DMS114 treated with DMSO at 0.1 percent for 48 hours (cell line): ENCODE results near the gene NID2.

Source experiments
- DNase-seq: peaks from one replicate; lab custom pipeline; 2025; ENCODE audit not compliant: unreplicated experiment; lab: John Stamatoyannopoulos, UW

The NID2 gene, protein sequence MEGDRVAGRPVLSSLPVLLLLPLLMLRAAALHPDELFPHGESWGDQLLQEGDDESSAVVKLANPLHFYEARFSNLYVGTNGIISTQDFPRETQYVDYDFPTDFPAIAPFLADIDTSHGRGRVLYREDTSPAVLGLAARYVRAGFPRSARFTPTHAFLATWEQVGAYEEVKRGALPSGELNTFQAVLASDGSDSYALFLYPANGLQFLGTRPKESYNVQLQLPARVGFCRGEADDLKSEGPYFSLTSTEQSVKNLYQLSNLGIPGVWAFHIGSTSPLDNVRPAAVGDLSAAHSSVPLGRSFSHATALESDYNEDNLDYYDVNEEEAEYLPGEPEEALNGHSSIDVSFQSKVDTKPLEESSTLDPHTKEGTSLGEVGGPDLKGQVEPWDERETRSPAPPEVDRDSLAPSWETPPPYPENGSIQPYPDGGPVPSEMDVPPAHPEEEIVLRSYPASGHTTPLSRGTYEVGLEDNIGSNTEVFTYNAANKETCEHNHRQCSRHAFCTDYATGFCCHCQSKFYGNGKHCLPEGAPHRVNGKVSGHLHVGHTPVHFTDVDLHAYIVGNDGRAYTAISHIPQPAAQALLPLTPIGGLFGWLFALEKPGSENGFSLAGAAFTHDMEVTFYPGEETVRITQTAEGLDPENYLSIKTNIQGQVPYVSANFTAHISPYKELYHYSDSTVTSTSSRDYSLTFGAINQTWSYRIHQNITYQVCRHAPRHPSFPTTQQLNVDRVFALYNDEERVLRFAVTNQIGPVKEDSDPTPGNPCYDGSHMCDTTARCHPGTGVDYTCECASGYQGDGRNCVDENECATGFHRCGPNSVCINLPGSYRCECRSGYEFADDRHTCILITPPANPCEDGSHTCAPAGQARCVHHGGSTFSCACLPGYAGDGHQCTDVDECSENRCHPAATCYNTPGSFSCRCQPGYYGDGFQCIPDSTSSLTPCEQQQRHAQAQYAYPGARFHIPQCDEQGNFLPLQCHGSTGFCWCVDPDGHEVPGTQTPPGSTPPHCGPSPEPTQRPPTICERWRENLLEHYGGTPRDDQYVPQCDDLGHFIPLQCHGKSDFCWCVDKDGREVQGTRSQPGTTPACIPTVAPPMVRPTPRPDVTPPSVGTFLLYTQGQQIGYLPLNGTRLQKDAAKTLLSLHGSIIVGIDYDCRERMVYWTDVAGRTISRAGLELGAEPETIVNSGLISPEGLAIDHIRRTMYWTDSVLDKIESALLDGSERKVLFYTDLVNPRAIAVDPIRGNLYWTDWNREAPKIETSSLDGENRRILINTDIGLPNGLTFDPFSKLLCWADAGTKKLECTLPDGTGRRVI (N-terminal part only)

DNA sequence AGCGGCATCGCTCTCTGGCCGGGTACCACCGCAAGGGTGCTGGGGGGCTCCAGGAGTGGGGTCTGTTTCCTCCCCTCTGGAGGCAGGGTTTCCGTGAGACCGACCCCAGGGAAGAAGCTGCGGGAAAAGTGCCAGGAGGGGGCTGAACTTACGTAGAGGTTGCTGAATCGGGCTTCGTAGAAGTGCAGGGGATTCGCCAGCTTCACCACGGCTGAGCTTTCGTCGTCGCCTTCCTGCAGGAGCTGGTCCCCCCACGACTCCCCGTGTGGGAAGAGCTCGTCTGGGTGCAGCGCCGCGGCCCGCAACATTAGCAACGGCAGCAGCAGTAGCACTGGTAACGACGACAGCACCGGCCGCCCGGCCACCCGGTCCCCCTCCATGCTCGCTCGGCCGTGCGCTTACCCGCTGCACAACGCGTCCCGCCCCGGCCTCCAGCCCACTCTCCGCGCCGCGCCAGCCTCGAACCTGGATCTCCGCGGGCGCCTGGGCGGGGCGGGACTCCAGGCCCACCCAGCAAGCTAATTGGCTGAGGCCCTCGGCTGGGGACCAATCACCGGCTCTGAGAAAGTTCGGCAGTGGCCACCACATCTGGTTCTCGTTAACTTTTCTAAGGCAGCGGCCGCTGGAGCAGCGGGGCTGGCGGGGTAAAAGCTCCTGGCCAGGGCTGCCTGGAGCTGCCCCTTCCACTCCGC is at the start of gene NID2:
Gene NID2 (minus strand): TSS at position 445 of the 692 bp plus-strand sequence. CDS start 65 bp downstream, at position 380.
- peak; percentile 14 for DNase-seq

DNA sequence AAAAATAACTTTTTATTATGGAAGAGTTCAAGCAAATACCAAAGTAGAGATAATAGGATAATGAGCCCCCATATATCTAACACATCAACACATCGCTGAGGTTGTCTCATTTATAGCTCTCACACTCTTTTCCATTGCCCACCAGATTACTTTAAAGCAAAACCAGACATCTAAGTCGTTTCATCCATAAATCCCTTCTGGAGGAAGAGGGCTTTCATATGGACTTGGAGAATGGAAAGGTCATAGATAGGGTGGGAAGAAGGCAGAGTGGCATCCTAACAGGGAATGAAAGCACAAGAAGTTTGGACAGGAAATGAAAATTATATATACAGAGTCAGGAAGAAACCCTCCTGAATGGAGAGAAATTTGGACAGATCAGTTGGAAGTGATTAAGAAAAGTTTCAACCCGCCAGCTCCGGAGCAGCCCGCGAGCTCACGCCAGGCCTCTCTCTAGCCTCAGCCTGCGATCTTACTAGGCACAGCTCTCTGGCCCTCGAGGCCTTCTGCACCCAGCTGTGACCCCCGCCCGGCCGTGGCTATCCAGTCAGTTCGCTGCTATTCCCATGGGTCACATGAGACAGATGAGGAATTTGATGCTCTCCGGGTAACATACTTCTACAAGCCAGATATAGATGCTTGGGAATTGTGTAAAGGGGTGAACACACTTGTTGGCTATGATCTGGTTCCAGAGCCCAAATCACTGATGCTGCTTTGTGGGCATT is 48.4 kb upstream of the NID2 start:
- no peak for DNase-seq

GRCh38 chr14:52115286-52115685 is 46.4 kb upstream of the NID2 start:
- no peak for DNase-seq

- no peak for DNase-seq
Measured at GRCh38 chr14:52112336-52113018, 43.6 kb upstream of the NID2 start.

- no peak for DNase-seq
Measured at GRCh38 chr14:52111583-52111982, 42.7 kb upstream of the NID2 start.

- DNase-seq, result no peak
Measured at GRCh38 chr14:52110441-52111086, 41.7 kb upstream of the NID2 start.

DNA sequence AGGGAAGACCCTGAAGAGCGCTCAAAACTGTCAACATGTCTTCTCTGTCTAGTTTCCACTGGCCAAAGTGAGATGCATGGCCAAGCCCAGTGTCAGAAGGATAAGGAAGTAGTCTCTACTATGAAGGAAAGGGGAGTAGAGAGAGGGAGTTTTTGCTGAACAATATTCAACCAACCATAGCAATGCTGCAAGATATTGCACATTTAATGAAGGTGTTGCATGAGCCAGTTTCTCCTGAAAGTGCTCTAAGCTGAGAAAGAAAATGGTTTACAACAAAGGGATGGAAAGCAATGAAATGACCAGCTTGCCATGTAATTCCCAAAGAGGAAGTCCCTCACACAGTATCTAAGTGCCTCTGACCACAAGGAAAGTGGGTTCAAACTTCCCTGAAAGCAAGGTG is 40.0 kb upstream of the NID2 start:
- DNase-seq, result no peak

DNA sequence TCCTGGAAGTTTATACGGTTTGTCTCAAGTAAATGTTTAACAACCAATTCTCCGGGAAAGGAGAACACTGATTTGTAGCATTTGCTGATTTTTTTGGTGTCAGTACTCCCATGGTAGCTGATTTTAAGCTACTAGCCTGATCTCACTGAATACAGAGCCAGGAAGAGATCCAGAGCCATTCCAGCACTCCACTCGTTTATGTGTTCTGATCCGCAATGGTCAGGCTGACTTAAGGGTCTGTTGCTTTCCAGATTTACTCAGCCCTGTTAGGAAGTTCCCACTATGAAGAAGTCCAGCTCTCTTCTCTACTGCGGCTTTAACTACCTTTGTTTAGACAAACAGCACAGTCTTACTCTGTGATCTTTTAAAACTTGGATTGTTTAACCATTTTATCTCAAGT is 38.0 kb upstream of the NID2 start:
- no peak for DNase-seq

- no peak for DNase-seq
Measured at GRCh38 chr14:52103416-52103815, 34.6 kb upstream of the NID2 start.

- no peak for DNase-seq
Measured at GRCh38 chr14:52095794-52096193, 26.9 kb upstream of the NID2 start.

DNA sequence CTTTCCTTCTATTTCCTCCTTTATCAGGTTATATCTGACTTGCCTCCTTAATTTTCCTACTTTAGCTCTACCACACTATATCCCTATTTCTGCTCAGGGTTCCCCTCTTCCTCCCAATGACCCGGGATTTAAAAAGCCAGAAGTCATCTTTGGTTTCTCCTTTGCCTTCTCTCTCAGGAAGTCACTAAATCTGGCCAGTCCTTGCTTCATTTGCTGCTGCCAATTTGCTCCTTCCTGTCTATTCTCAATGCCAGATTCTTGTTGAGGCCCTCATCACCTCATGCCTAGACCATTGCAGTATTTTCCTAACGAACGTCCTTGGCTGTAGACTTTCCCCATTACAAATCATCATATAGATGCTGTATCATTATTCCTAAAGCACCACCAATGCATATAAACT is 26.5 kb upstream of the NID2 start:
- no peak for DNase-seq

DNA sequence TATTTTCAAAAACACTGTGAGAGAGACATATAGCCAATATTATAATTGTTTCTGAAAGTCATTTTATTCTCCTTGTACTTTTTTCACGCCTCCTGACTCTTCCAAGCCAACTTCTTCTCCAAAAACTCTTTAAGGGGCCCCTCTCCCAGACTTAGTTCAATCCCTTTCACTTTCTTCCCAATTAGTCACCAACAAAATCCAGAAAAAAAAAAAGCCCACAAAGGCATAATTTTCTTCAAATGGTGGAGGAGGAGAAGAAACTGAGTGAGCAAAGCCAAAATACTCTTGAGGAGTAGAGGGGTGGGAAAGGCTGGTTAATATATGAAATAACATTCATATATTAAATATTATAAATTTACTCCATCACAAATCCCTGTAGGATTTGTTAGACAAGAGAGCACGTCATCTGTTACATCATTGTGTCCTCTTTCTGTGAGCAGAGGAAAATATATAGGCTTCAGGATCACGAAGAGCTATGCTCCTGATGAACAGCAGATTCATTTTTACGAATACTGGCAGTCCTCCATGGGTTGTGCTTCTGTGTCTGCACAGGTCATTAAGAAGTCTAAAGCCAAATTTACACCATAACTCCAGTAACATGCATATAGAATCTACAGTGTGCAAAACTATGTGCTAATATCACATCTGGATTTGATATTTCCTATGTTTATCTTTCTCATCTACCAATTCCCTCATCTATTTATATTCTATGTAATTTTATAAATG is 25.9 kb upstream of the NID2 start:
- DNase-seq, result no peak

DNA sequence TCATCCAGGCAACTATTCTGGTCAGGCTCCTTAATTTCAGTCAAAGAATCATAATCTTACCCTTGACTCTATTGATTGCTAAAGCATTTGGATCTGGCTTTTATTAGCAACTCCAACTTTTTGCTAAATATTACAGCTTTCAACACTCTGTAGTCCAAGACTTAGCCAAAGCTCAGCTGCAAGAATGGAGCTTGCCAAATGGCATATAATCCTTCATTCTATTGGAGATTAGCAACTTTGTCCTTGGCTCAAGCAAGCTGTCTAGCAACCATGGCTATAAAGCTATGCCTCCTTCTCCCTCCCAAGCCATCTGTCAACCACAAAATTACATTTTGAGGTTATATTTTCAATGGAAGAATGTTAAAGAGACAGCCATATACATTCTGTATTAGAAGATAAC is 23.1 kb upstream of the NID2 start:
- no peak for DNase-seq

DNA sequence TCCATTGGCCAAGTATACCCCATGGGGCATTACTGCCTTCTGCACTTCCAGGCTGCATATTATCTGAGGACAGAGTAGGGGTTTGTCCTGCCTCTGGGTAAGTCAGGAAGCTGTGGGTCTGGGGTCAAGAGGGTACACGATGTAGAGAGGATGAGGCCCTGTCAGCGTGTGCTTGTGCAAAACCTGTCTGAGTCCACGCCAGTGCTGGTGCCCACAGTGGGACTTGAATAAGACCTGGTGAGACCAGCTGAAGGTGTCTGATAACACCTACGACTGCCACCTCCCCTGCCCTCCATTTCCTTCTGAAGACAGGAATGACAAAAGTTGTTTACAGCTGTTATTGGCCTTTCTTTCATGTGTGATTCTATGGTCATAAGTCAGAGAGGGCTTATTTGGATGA is 22.1 kb upstream of the NID2 start:
- DNase-seq, result no peak

GRCh38 chr14:52089218-52089617 is 20.4 kb upstream of the NID2 start:
- no peak for DNase-seq

DNA sequence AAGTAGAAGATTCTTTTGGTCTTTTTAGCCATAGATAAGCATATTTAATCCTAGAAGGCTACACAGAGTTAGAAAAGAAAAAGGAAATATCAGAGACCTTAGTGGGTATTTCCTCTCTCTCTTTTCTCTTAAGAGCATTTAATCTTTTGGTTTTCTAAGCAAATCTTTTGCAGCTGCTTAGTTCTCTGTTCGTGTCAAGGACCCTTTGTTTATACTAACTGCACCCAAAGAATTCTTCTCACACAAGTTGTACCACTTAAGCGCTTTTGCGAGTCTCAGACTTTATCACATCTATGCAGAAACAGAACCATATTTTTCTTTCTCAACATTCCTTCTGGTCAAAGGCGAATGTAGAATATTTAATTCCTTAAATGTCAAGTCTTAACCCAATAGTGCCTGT is 17.9 kb upstream of the NID2 start:
- DNase-seq, result no peak

GRCh38 chr14:52082903-52083302 is 14.0 kb upstream of the NID2 start:
- DNase-seq, result no peak

DNA sequence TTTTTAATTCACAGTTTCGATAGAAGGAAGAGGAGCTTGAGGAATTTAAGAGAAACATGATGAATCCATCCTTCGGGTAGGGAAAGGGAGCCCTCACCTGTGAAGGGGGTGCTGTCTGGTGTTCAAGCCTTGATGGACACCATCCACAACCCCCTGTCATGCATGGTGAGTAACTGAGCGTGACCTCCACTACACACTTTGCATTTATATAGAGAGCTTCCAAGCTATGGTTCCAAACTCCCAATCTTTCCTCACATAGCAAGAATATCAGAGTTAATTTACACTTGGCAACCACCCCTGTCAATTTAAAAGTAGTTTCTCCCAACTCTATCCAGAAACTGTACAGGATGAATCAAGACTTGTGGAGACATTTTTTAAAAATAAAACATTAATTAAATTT is 13.1 kb upstream of the NID2 start:
- DNase-seq, result no peak
